H1 (cell line): ENCODE results near the gene PLA2R1. TPM values are rescaled to one million over a fixed set of nuclear protein-coding genes. Genes with fewer than 3 reads are reported as not detected.

Experiments
- CTCF ChIA-PET: fragments of 300-600 bp; sonication (Branson Sonifier 250); formaldehyde crosslinking; loops from one replicate; lab custom pipeline; 2021; ENCODE audit not compliant: partially characterized antibody; lab: Charles Lee
- POLR2A ChIA-PET: fragments of 300-600 bp; sonication (Branson Sonifier 250); formaldehyde crosslinking; loops from one replicate; lab custom pipeline; 2021; ENCODE audit warnings: inconsistent platforms; ENCODE audit not compliant: partially characterized antibody; lab: Charles Lee
- DNase-seq, 2 experiments: peaks; one replicate each; pipeline versions ENCODE4 v3.0.0 to v3.0.0-alpha.2; 2010 to 2022; ENCODE audit warnings: low spot score in 2 of 2, low read depth in 1 of 2, mixed read lengths in 1 of 2
- FAIRE-seq: peaks from 2 replicates; lab custom pipeline; 2011; peaks lifted over from hg19 to GRCh38; lab: Jason Lieb, UNC
- H2AFZ ChIP-seq: 2 replicates; pipeline ENCODE4 v1.8.1; 2012; ENCODE audit warnings: low read length, inconsistent platforms
- H2AK5ac ChIP-seq: 2 replicates; pipeline ENCODE4 v1.6.1; 2013; ENCODE audit warnings: low read depth, low read length
- H2BK120ac ChIP-seq: replicated peaks from 2 replicates; pipeline ENCODE3; 2013; ENCODE audit warnings: low read depth, low read length, inconsistent platforms
- H2BK12ac ChIP-seq: 2 replicates; pipeline ENCODE4 v1.6.1; 2013; ENCODE audit warnings: low read depth, low read length
- H2BK15ac ChIP-seq: 2 replicates; pipeline ENCODE4 v1.6.1; 2013; ENCODE audit warnings: low read length
- H2BK20ac ChIP-seq: 2 replicates; pipeline ENCODE4 v1.6.1; 2013; ENCODE audit warnings: low read length
- H2BK5ac ChIP-seq: 2 replicates; pipeline ENCODE4 v1.6.1; 2013; ENCODE audit warnings: low read depth, low read length
- H3K14ac ChIP-seq: 2 replicates; pipeline ENCODE4 v1.6.1; 2013; ENCODE audit warnings: inconsistent platforms; ENCODE audit not compliant: insufficient read length
- H3K18ac ChIP-seq: 2 replicates; pipeline ENCODE4 v1.6.1; 2013; ENCODE audit warnings: low read length; ENCODE audit errors: extremely low read depth
- H3K23ac ChIP-seq: 2 replicates; pipeline ENCODE4 v1.6.1; 2013; ENCODE audit warnings: inconsistent platforms; ENCODE audit not compliant: insufficient read length
- H3K23me2 ChIP-seq: 2 replicates; pipeline ENCODE4 v1.6.1; 2013; ENCODE audit warnings: low read depth, low read length
- H3K27ac ChIP-seq: 2 replicates; pipeline ENCODE4 v1.6.1; 2011; ENCODE audit warnings: low read depth, low read length, inconsistent platforms
- H3K27me3 ChIP-seq, 4 experiments: replicated peaks in 1 of 4; 1 replicate in 1 of 4; 2 replicates in 3 of 4; pipeline versions ENCODE4 v1.6.1 to v1.8.1; 2011 to 2013; ENCODE audit warnings: low read length in 3 of 4, mild to moderate bottlenecking in 3 of 4, inconsistent platforms in 2 of 4, mixed read lengths in 2 of 4, moderate library complexity in 1 of 4; ENCODE audit not compliant: control insufficient read depth in 3 of 4, insufficient read depth in 3 of 4; ENCODE audit errors: extremely low read depth in 1 of 4
- H3K36me3 ChIP-seq, 4 experiments: 2 replicates each; pipeline versions ENCODE4 v1.6.1 to v1.8.1; 2011 to 2013; ENCODE audit warnings: mild to moderate bottlenecking in 4 of 4, low read length in 3 of 4, moderate library complexity in 2 of 4, control low read depth in 1 of 4, inconsistent platforms in 1 of 4; ENCODE audit not compliant: insufficient read depth in 4 of 4, control insufficient read depth in 2 of 4
- H3K4ac ChIP-seq: replicated peaks from 2 replicates; pipeline ENCODE3; 2013; ENCODE audit warnings: low read length, low read depth, mixed read lengths, inconsistent platforms; ENCODE audit not compliant: insufficient read length
- H3K4me1 ChIP-seq, 4 experiments: replicated peaks in 1 of 4; 1 replicate in 1 of 4; 2 replicates in 3 of 4; pipeline versions ENCODE4 v1.6.1 to v1.8.1; 2011 to 2013; ENCODE audit warnings: low read length in 3 of 4, inconsistent platforms in 2 of 4, mixed read lengths in 1 of 4; ENCODE audit not compliant: insufficient read depth in 4 of 4, control insufficient read depth in 3 of 4
- H3K4me2 ChIP-seq, 2 experiments: 2 replicates each; pipeline versions ENCODE4 v1.6.1 to v1.8.1; 2011 to 2013; ENCODE audit warnings: low read depth in 2 of 2, low read length in 2 of 2, control low read depth in 1 of 2, inconsistent platforms in 1 of 2, mild to moderate bottlenecking in 1 of 2; ENCODE audit not compliant: insufficient read depth in 1 of 2
- H3K4me3 ChIP-seq, 4 experiments: fragments of 200-600, 300-600 bp in 1 of 4; sonication (generic), shearing (Covaris generic), sonication (Bioruptor Twin) in 1 of 4; 2 replicates each; pipeline versions ENCODE4 v1.5.1 to v1.8.1; 2011 to 2016; ENCODE audit warnings: low read length in 4 of 4, low read depth in 3 of 4, control low read depth in 2 of 4, inconsistent platforms in 2 of 4, mild to moderate bottlenecking in 2 of 4, mixed read lengths in 1 of 4, moderate library complexity in 1 of 4; ENCODE audit not compliant: insufficient read depth in 2 of 4; ENCODE audit errors: extremely low read depth in 1 of 4
- H3K56ac ChIP-seq: replicated peaks from 2 replicates; pipeline ENCODE3; 2013; ENCODE audit warnings: low read depth, mild to moderate bottlenecking, mixed read lengths, low read length, inconsistent platforms; ENCODE audit not compliant: insufficient read length
- H3K79me1 ChIP-seq: 2 replicates; pipeline ENCODE4 v1.6.1; 2013; ENCODE audit warnings: low read depth, low read length, control low read depth
- H3K79me2 ChIP-seq, 2 experiments: 2 replicates each; pipeline versions ENCODE4 v1.6.1 to v1.8.1; 2012 to 2013; ENCODE audit warnings: low read length in 2 of 2, mild to moderate bottlenecking in 2 of 2, inconsistent platforms in 1 of 2; ENCODE audit not compliant: insufficient read depth in 2 of 2, control insufficient read depth in 1 of 2
- H3K9ac ChIP-seq, 4 experiments: replicated peaks in 1 of 4; 1 replicate in 1 of 4; 2 replicates in 3 of 4; pipeline versions ENCODE4 v1.6.1 to v1.8.1; 2011 to 2013; ENCODE audit warnings: low read depth in 3 of 4, low read length in 3 of 4, control low read depth in 2 of 4, mild to moderate bottlenecking in 2 of 4, moderate library complexity in 2 of 4, inconsistent platforms in 1 of 4; ENCODE audit errors: extremely low read depth in 1 of 4
- H3K9me3 ChIP-seq, 2 experiments: 2 replicates each; pipeline versions ENCODE4 v1.6.1 to v1.8.1; 2012 to 2013; ENCODE audit warnings: mild to moderate bottlenecking in 2 of 2, moderate library complexity in 2 of 2, control low read depth in 1 of 2, inconsistent platforms in 1 of 2, low read depth in 1 of 2, low read length in 1 of 2, mixed read lengths in 1 of 2; ENCODE audit not compliant: insufficient read depth in 2 of 2
- H4K20me1 ChIP-seq, 2 experiments: replicated peaks in 1 of 2; 2 replicates each; pipeline versions ENCODE3 to v1.8.1; 2011 to 2013; ENCODE audit warnings: inconsistent platforms in 2 of 2, low read length in 2 of 2, mild to moderate bottlenecking in 1 of 2; ENCODE audit not compliant: insufficient read depth in 2 of 2, control insufficient read depth in 1 of 2
- H4K5ac ChIP-seq: 2 replicates; pipeline ENCODE4 v1.6.1; 2013; ENCODE audit warnings: low read length, low read depth, mixed read lengths, inconsistent platforms; ENCODE audit not compliant: insufficient read length
- H4K8ac ChIP-seq: 2 replicates; pipeline ENCODE4 v1.8.0; 2013; ENCODE audit warnings: mild to moderate bottlenecking, moderate library complexity, low read length, inconsistent platforms; ENCODE audit not compliant: insufficient read depth; ENCODE audit errors: extremely low read depth
- H4K91ac ChIP-seq: replicated peaks from 2 replicates; pipeline ENCODE3; 2013; ENCODE audit warnings: low read length, mixed read lengths, inconsistent platforms; ENCODE audit not compliant: insufficient read length
- ASH2L ChIP-seq: fragments of 200-600, 300-600 bp; sonication (generic); IDR thresholded peaks from one replicate; pipeline ENCODE4 v1.7.1; 2017; ENCODE audit warnings: low read length
- ATF2 ChIP-seq: IDR thresholded peaks from 2 replicates; pipeline ENCODE4 v1.6.1; 2012; ENCODE audit warnings: low read length, inconsistent platforms
- BACH1 ChIP-seq: IDR thresholded peaks from 2 replicates; pipeline ENCODE4 v1.6.1; 2012; ENCODE audit warnings: low read length, improper control_type of control experiment
- BRCA1 ChIP-seq: IDR thresholded peaks from 2 replicates; pipeline ENCODE4 v1.6.1; 2012; ENCODE audit warnings: low read depth, low read length, improper control_type of control experiment
- CBX5 ChIP-seq: fragments of 300-800, 300-1000 bp; sonication (generic); IDR thresholded peaks from 2 replicates; pipeline ENCODE4 v1.7.1; 2016; ENCODE audit warnings: antibody characterized with exemption, low read length, low read depth
- EGR1 ChIP-seq: IDR thresholded peaks from 2 replicates; pipeline ENCODE4 v1.6.1; 2011; ENCODE audit warnings: low read depth, low read length, borderline replicate concordance
- KDM1A ChIP-seq: fragments of 200-600, 300-600 bp; sonication (generic); IDR thresholded peaks from 2 replicates; pipeline ENCODE4 v1.7.1; 2016; ENCODE audit warnings: mild to moderate bottlenecking, low read length, borderline replicate concordance
- MAFK ChIP-seq: IDR thresholded peaks from 2 replicates; pipeline ENCODE4 v1.6.1; 2012; ENCODE audit warnings: low read depth, mild to moderate bottlenecking, improper control_type of control experiment, low read length
- RBBP5 ChIP-seq: IDR thresholded peaks from 2 replicates; pipeline ENCODE4 v1.7.1; 2012; ENCODE audit warnings: low read depth, mild to moderate bottlenecking, inconsistent platforms, low read length, moderate library complexity, borderline replicate concordance
- SIX5 ChIP-seq: IDR thresholded peaks from 2 replicates; pipeline ENCODE4 v1.6.1; 2011; ENCODE audit warnings: mild to moderate bottlenecking, low read depth, low read length
- SP1 ChIP-seq: IDR thresholded peaks from 2 replicates; pipeline ENCODE4 v1.6.1; 2011; ENCODE audit warnings: low read depth, low read length
- SUZ12 ChIP-seq: fragments of 200-600 bp; sonication (generic); IDR thresholded peaks from 2 replicates; pipeline ENCODE4 v1.6.1; 2012; ENCODE audit warnings: mild to moderate bottlenecking, inconsistent platforms, low read length, moderate library complexity, mixed read lengths
- TAF7 ChIP-seq: optimal IDR thresholded peaks from 2 replicates; pipeline ENCODE3; 2011; ENCODE audit warnings: low read depth, mild to moderate bottlenecking, inconsistent platforms, low read length, moderate library complexity, borderline replicate concordance
- WGBS, 2 experiments: shearing (Covaris generic) in 1 of 2; methylation state at CpG; one replicate each; pipeline versions ENCODE4 v1.1.6 to v1.1.7; 2013 to 2015; ENCODE audit warnings: low lambda C conversion rate in 2 of 2, mixed read lengths in 2 of 2, inconsistent platforms in 1 of 2, low coverage in 1 of 2, missing lambda C conversion rate in 1 of 2; ENCODE audit not compliant: insufficient replicate concordance in 2 of 2, insufficient coverage in 1 of 2, insufficient read length in 1 of 2; ENCODE audit errors: extremely low coverage in 1 of 2, missing lambda C conversion rate in 1 of 2; 5-methylcytosine and 5-hydroxymethylcytosine counted together
- polyA plus RNA-seq, 7 experiments: library from polyadenylated mRNA; depleted of rRNA in 3 of 7; stranded (reverse) in 5 of 7; unstranded in 2 of 7; fragments of >200 nt in 5 of 7; fragments of 200-250 nt in 2 of 7; gene quantifications; 1 replicate in 5 of 7; 2 replicates in 1 of 7; 4 replicates in 1 of 7; pipeline versions ENCODE4 v1.2.1 to v1.2.3, GENCODE V29; 2011 to 2013; ENCODE audit warnings: missing spikeins in 2 of 7, mixed read lengths in 2 of 7
- total RNA-seq: library from RNA; stranded (reverse); fragmentation: NEBNext Ultra II Directional; extraction: Animal tissue kit (Norgen Biotek cat#: 25700); gene quantifications from 2 replicates; pipeline ENCODE4 v1.2.1, GENCODE V29; 2021

PLA2R1 gene
- total and polyA plus RNA-seq, 2 of the 8 experiments (the other 6 are each of a cell fraction or from before 2014, with no cell fraction given) = 0.65 to 1.5 TPM

- H3K4me3 ChIP-seq = no peak overlapping the region
- H4K91ac ChIP-seq = no peak overlapping the region
- no peaks in the 10 kb centered on the region for H4K20me1 ChIP-seq
- no peak overlapping the region for H2BK20ac ChIP-seq
- H2AK5ac ChIP-seq = no peak overlapping the region
- peaks cover 0 to 3% (median 0%) of the 10 kb centered on the region in 4 experiments; a peak in 2 of 8 replicates for H3K36me3 ChIP-seq
- no peak overlapping the region for H2BK5ac ChIP-seq
- H3K4ac ChIP-seq = no peak overlapping the region
- no peak overlapping the region for H2BK12ac ChIP-seq
- no peaks in the 10 kb centered on the region for H3K4me1 ChIP-seq
- no peak overlapping the region for H2AFZ ChIP-seq
- H3K27ac ChIP-seq = no peak overlapping the region
- no peak overlapping the region for H4K5ac ChIP-seq
- DNase-seq (no peak), FAIRE-seq (no peak)
- H3K79me1 ChIP-seq = no peaks in the 10 kb centered on the region
- no peaks in the 10 kb centered on the region for H3K27me3 ChIP-seq
- no peaks in the 10 kb centered on the region for H3K79me2 ChIP-seq
- no peak overlapping the region for H4K8ac ChIP-seq
- H3K56ac ChIP-seq = no peak overlapping the region
- no peak overlapping the region for H2BK15ac ChIP-seq
- peaks cover 16 to 25% of the 10 kb centered on the region in 2 experiments; a peak in 3 of 4 replicates for H3K9me3 ChIP-seq
- 94% methylated on average over 2 of the region's 2 CpGs; no CpG with 5 or more reads in 1 of the 2 experiments for WGBS, 2 experiments
- H3K9ac ChIP-seq = no peak overlapping the region
- no peak overlapping the region for H3K4me2 ChIP-seq
- POLR2A ChIA-PET = no interaction called here
- H2BK120ac ChIP-seq = no peak overlapping the region
- no peak overlapping the region for H3K18ac ChIP-seq
- no peak overlapping the region for H3K23ac ChIP-seq
- CTCF ChIA-PET = interaction anchor here (0.8 to 1.4 kb wide), 2 partner anchors 11 to 24 kb away, joined by 3 to 4 read pairs; no protein-coding TSS in a partner anchor
- no peak overlapping the region for H3K14ac ChIP-seq
- H3K23me2 ChIP-seq = no peaks in the 10 kb centered on the region
- TF ChIP-seq TAF7 (no peak), ASH2L (no peak), EGR1 (no peak), SIX5 (no peak), ATF2 (no peak), RBBP5 (no peak), KDM1A (no peak), BRCA1 (no peak), SUZ12 (no peak), BACH1 (no peak), SP1 (no peak), MAFK (no peak), CBX5 (no peak)
Measured at GRCh38 chr2:160073284-160073888, 11.0 kb upstream of the PLA2R1 start.
